GM18909 (cell line): ENCODE measurements around the gene AGAP1.

ENCODE experiments used
- ATAC-seq: cut with Tn5 transposase; IDR thresholded peaks from one replicate; pipeline ENCODE4 v1.9.1; 2021; ENCODE audit warnings: mild to moderate bottlenecking; ENCODE audit not compliant: unreplicated experiment, poor library complexity

AGAP1 gene

GRCh38 chr2:235984552-235984951 is 490.7 kb downstream of the AGAP1 start:
- ATAC-seq: no peak

GRCh38 chr2:235986361-235986760 is 492.5 kb downstream of the AGAP1 start:
- ATAC-seq: no peak

DNA sequence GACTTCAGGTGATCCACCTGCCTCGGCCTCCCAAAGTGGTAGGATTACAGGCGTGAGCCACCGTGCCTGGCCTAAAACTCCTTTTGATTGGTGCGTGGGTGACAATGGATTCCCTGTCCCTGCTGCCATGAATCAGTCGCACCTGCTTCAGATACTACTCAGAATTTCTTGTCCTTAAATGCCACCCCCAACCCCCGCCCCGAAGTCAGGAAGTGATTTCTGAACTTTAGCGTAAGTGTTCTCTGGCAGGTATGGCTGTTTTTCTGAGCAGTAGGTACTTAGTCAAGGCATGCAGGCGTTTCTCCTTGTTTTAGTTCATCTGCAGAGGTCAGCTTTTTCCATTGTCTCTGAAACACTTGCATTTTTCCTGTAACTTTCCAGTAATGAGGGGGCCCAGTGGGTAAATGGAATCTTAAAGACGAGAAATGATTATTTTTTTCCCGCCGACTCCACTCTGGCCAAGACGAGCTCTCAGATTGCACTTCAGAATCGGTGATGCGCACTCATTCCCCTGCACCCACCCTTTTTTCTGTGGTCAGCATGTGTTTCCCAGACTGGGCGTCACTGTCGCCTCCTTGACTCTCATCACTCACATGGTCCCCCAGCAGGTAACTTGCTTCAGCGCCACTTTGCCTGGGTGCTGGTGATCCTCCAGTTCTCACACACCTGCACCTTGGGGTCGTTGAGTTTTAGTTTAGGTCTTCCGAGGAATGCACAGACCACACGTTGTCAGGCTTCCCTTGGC is 494.6 kb downstream of the AGAP1 start:
- ATAC-seq: no peak

- ATAC-seq: no peak
These were observed 495.7 kb downstream of the AGAP1 start for GRCh38 chr2:235989591-235989990.

GRCh38 chr2:235990344-235990743 is 496.5 kb downstream of the AGAP1 start:
- no peak for ATAC-seq

- no peak for ATAC-seq
These were observed 498.2 kb downstream of the AGAP1 start for GRCh38 chr2:235992024-235992423.

GRCh38 chr2:235996419-235996818 is 502.6 kb downstream of the AGAP1 start:
- no peak for ATAC-seq

DNA sequence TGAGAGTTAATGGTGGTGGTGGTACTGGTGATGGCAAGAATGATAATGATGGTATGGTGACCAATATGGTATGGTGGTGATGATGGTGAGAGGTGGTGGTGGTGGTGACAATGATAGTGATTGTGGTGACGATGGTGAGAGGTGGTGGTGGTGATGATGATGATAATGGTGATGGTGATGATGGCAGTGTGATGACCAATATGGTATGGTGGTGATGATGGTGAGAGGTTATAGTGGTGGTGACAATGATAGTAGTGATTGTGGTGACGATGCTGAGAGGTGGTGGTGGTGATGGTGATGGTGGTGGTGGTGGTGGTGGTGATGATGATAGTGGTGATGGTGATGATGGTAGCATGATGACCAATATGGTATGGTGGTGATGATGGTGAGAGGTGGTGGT is 505.2 kb downstream of the AGAP1 start:
- ATAC-seq: no peak

DNA sequence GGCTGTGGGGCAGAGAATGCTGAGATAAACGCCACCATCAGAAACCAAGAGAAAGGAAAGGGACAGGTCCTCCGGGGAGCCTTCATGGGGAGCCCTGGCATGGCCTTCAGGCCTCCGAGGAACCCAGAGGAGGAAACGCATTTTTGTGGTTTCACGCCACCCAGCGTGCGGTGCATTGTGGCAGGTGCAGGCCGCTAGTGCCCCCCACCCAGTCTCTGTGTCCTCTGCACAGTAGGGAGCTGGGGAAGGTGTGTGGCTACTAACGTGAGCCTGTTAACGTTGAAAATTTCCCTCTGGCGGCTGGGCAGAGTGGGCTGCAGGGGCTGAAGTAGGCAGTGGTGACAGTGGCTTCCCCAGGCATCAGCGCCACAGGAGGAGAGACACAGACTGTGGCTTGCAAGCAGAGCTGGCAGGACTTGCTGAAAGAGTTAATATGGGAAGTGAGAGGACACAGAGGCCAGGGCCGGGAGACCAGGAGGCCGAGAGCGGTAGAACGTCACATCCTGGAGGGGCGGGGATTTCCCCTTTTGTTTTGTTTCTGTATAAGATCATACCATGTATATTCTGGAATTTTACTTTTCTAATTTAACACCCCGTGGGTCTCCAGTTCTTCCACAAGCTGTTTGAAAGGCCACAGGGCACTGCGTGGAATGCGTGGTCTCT is 507.5 kb downstream of the AGAP1 start:
- ATAC-seq: no peak

- ATAC-seq: no peak
These were observed 508.0 kb downstream of the AGAP1 start for GRCh38 chr2:236001854-236002253.

- ATAC-seq: no peak
These were observed 514.2 kb downstream of the AGAP1 start for GRCh38 chr2:236008006-236008405.

- ATAC-seq: no peak
These were observed 515.0 kb downstream of the AGAP1 start for GRCh38 chr2:236008857-236009256.

DNA sequence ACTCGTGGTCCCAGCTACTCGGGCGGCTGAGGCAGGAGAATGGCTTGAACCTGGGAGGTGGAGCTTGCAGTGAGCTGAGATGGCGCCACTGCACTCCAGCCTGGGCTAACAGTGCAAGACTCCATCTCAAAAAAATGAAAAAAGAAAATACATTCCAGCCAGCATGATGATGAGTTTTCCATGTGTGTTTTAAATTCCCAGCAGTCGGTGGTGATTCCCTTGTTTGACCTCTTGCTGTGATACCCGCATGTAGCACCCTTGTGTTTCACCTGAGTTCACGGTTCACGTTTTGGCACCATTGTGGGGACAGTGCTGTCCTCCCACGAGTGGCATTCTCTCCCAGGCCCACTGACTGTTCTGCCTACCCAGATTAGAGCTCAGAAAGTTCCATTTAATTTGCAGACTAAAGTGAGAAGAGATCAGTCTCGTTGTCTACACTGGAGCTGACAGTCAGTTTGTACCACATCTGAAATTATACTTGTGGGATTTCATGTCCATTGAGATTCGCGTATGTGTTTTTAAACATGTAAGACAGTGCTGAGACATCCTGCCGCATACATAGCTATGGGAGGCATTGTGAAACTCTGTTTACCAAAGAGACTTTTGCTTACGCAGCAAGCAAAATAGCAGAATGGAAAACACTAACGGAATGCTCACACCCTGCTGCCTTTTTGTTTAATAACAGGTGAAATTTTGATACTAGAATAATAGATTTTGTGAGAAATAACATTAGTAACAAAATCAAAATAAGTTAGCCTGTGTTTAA is 517.3 kb downstream of the AGAP1 start:
- ATAC-seq: no peak

DNA sequence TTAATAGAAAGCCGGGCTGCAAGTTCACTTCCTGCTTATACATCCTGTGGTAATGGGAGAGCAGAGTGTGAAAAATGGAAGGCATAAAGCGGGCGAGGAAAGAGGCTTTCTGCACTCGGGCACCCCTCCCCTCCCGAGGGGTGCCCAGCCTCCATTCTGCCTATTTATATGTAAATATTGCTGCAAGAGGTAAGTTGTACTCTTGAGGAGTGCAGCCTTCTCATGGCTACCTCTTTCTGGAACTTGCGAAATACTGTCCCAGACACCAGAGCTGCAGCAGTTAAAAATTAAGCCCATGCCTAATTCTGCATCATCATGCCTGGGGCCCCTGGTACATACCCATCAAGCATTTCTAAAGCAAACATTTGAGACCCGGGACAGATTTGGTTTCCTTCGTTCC is 518.3 kb downstream of the AGAP1 start:
- ATAC-seq: no peak

DNA sequence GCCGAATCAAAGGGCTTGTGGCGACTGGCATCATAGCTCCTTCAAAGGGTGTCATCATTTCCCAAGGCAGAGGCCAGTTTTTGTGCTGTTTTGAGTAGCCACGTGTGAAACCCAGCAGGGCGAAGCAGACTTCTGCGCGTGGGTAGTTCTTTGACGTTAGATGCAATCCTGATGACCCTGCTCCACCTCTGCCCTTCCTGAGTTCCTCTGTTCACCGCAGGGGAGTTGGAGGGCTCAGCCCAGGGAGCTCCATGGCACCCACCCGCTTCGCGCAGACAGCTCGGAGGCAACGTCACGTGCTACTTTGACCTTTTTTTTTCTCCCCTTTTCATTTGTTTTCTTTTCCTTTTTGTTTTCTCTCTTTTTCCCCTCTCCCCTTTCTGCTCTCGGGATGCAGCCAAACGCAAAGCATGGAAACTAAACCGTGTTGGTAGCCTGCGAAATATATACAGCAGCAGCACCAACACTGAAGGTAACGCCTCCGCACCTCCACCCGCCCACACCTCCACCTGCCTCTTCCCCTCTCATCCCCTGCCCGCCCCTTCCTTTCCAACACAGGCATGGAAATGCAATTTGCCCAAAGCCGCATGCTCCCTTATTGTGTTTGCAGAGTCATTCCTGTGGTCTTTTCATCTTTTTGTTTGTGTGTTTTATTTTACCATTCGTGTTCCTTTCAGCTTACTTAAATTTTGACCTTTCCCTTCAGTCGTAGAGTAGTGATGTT is 520.7 kb downstream of the AGAP1 start:
- ATAC-seq: no peak

- ATAC-seq: no peak
These were observed 521.3 kb downstream of the AGAP1 start for GRCh38 chr2:236015171-236015570.

DNA sequence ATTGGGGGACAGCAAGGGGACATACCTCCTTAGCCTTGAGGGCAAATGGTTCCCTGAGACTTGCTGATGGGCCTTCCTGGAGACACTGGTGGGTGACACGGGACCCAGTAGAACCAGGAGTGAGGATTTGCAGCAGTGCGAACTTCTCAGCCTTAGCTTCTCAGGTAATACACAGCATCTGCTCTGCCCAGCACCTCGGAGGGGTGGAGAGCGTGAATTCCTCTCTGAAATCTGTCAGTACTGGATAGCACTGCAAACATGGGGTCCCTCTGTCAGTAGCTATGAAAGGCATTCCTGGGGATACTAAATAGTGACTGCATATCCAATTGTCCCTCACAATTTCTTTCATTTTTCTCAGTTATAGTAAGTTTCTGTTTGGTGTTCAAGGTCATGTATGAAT is 522.7 kb downstream of the AGAP1 start:
- ATAC-seq: no peak

DNA sequence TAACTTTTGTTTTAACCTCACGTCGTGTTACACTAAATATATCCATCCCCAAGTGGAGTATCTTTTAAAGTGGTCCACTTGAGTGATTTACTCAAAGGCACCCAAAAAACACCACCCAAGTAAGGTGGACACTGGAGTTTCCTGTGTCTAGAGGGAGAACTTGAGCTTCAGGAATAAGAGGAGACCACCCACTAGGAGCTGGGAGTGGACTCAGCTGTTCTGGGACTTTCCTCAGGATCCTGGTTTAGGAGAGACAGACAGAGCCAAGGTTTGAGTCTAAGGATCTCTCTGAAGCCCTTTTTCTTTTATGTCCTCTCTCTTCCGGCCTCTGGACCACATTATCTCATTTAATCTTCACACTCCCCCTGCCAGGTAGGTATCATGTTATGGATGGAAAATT is 523.6 kb downstream of the AGAP1 start:
- no peak for ATAC-seq

DNA sequence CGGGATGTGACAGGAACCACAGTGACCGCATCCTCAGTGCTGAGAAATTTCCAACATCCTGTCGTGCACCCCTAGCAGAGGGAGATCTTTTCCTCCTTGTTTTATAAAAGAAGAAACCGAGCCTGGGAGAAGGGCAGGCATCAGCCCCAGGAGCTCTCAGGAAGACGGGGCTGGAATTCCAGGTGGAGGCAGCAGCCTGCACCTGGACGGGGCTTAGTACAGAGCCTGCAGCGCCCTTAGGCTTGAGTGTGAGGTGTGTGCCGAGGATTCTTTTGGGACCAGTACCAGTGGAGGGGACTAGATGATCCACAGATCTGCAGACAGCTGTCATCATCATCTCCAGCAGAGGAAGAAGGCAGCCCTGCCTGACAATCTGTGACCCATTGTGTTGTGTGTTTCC is 525.6 kb downstream of the AGAP1 start:
- ATAC-seq: no peak

DNA sequence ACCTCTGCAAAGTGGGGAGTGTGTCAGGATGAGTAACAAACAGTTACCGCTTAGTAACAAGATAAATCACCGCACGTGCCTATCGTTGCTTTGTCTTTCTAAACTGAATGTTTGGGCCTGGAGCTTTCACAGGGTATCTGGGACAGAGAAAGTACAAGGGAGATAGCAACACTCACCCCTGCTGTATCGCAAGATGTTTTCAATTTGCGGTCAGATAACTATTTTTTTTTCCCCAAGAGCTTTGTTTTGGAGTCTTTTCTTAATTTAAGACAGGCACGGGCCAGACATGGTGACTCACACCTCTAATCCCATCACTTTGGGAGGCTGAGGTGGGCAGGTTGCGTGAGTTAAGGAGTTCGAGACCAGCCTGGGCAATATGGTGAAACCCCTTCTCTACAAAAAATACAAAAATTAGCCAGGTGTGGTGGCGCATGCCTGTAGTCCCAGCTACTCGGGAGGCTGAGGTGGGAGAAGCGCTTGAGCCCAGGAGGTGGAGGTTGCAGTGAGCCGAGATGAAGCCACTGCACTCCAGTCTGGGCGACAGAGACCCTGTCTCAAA is 527.7 kb downstream of the AGAP1 start:
- no peak for ATAC-seq
